IPS DF 4.7 (cell line): ENCODE measurements around the gene ATRX.
"Not testable (repeated sequence)": the region's sequence is repeated elsewhere in the genome, so short reads cannot be mapped to it uniquely, and the experiment has no call there.

Source experiments
- DNase-seq: peaks from one replicate; pipeline ENCODE4 v3.0.0-alpha.2; 2013; ENCODE audit warnings: low spot score; ENCODE audit errors: extremely low read depth

Gene ATRX

DNA sequence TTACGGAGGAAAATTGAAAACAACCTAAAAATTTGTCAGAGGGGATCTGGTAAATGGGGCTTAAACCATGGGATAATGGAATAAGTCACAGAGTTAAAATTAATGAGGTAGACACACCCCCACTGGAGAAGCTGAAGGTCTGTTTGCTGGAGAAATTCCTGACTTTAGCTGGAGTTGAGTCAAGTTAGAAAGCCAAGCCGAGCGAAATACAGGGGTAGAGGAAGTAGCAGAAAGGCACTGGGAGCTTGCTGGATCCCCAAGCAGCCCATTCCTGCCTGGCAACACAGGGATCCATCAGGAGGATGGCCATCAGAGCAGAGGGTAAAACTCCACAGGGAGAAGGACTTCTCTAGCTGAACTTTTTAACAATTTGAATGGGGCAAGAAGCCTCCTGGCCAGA lies 163.8 kb downstream of the ATRX start:
- no peak for DNase-seq

DNA sequence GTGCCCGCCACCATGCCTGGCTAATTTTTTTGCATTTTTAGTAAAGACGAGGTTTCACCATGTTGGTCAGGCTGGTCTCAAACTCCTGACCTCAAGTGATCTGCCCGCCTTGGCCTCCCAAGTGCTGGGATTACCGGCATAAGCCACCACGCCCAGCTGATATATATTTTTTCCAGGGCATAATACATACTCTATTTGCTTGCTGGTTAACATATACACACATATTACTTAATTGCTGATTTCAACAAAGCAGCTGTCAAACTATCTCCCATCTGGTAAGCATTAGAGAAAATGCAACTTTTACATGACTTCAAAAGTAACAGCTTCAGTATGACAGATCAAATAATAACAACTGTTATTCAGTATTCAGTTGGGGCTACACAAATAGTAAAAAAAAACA lies 164.6 kb downstream of the ATRX start:
- DNase-seq = not testable (repeated sequence)

DNA sequence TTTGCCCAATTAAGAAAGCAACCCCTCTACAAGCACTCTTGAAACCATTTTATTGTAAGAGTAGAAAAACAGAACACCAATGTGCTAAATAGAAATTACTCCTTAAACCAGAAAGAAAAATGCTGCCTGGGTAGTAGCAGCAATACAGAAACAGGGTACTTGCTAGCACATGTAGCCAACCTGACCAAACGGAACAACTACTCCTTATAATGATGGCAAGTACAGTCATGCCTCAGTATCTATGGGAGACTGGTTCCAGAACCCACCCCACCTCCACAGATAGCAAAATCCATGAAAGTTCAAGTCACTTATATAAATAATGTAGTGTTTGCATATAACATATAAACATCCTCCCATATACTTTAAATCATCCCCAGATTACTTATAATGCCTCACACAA lies 168.8 kb downstream of the ATRX start:
- no peak for DNase-seq

DNA sequence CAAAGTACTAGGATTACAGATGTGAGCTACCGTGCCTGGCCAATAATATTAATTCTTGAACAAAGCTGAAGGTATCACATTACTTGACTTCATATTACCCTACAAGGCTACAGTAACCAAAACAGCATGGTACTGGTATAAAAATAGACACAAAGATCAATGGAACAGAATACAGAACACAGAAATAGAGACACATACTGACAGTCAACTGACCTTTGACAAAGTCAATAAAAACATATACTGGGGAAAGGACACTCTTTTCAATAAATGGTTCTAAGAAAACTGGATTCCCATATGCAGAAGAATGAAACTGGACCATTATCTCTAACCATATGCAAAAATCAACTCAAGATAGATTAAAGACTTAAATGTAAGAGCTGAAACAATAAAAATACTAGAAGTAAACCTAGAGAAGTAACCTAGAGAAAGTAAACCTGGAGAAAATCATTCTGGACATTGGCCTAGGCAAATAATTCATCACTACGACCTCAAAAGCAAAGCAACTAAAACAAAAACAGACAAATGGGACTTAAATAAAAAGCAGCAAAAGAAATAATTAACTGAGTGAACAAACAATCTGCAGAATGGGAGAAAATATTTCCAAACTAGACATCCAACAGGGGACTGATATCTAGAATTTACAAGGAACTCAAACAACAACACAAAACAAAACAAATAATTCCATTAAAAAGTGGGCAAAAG lies 182.2 kb downstream of the ATRX start:
- no peak for DNase-seq

DNA sequence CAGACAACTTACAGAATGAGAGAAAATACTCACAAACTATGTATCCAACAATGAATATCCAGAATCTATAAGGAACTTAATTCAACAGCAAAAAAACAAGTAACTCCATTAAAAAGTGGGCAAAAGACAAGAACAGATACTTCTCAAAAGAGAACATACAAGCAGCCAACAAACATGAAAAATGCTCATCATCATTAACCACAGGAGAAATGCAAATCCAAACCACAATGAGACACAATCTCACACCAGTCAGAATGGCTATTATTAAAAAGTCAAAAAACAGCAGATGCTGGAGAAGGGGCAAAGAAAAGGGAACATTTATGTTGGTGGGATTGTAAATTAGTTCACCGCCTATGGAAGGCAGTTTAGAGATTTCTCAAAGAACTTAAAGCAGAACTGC lies 188.5 kb downstream of the ATRX start:
- no peak for DNase-seq

DNA sequence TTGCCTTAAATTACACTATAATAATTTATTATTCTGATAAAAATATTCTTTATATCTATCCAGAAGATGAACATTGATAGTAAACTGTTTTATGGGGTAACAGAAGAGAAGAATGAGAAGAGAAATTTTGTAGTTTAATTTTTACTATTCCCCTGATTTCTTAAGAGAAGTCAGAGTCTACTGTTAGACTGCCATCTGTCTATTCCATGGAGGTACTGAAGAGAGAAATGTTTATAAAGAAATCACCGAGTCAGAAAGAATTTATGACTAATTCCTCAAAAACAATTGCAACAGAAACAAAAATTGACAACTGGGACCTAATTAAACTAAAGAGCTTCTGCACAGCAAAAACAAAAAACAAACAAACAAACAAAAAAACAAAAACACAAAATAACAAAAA lies 188.9 kb downstream of the ATRX start:
- DNase-seq = no peak

DNA sequence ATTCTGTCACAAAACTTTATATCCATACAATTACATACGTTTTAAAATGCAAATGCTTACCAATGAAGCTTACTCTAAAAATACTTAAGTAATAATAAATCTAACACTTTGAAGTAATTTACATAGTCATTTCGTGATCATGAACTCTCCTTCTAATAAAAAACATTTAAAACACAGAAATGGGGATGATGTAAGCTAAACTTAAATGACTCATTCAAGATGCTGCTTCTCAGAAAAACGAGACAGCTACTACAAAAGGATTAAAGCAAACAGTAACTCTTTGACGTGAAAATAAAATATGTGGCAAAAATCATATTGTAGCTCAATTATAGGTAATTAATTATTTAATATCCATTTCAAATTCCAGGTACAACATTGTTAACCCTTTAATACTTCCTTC lies 190.2 kb downstream of the ATRX start:
- DNase-seq = no peak

DNA sequence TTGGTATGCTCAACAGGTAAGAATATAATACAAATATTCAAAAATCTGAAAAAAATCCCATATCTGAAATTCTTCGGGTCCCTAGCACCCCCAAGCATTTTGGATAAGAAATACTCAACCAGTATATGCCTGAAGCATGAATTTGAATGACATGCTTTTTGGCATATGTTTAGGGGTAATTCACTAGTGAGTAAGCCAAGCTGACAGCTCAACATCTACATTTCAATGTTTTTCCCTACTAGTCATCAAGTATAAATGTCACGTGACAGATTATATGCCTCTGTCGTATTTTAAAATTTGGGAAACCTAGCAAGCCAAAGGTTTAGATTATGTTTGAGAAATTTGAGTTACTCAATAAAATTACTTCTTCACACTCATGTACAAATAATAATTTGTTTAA lies 213.7 kb downstream of the ATRX start:
- DNase-seq = no peak

DNA sequence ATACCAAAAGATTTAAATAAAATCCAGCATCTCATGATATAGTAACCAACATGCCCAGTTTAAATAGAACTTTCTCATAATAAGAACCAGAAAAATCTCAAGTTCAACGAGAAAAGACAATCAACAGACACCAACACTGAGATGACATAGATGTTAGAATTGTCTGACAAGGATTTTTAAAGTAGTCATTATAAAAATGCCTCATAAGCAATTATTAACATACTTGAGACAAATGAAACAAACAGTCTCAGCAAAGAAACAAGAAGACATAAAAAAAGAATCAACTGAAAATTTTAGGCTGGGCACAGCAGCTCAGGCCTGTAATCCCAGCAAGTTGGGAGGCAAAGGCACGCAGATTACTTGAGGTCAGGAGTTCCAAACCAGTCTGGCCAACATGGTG lies 220.7 kb downstream of the ATRX start:
- no peak for DNase-seq

DNA sequence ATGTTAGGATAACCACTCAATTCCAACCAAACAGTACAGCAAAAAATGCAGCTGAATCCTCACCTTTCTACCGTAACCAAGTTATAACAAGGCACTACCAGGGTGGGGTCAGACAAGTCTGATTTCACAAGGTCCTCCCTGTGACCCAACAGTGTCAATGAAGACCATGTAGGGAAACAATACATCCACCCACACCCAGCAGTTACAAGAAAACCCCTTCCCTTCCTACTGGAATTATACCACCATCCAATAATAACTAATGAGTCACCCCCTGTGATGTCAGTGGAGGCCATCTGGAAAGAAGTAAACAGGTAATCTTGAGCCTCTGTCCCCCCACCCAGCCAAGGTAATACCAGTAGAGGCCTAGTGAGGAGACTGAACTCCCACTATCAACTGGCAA lies 221.2 kb downstream of the ATRX start:
- DNase-seq = no peak

DNA sequence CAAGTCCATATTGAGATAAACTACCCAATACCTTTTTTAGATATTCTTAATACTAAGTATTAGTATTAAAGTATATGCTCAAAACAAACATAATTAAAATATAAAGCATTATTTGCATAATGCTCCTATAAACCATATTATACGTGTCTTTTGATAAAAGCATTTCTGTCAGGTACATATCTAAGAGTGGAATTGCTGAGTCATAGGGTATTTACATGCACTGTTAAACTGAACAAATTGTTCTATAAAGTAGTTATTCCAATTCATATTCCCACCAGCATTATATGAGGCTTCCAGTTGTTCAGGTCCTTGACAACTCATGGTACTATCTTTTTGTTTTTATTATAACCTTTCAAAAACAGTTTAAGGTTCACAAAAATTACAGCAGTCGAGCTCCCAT lies 224.6 kb downstream of the ATRX start:
- DNase-seq = no peak

DNA sequence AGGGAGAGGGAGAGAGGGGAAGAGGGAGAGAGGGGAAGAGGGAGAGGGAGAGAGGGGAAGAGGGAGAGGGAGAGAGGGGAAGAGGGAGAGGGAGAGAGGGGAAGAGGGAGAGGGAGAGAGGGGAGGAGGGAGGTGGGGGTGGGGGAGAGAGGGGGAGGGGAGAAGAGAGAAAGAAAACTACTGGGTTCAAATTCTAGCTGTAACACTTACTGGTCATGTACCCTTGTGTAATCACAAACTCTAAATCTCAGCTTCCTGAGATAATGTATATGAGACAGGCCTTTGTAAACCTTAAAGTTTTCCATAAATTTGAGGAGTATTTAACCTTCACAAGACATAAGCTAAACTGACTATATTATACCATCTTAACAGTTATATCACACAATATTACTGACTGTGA lies 229.7 kb downstream of the ATRX start:
- no peak for DNase-seq

DNA sequence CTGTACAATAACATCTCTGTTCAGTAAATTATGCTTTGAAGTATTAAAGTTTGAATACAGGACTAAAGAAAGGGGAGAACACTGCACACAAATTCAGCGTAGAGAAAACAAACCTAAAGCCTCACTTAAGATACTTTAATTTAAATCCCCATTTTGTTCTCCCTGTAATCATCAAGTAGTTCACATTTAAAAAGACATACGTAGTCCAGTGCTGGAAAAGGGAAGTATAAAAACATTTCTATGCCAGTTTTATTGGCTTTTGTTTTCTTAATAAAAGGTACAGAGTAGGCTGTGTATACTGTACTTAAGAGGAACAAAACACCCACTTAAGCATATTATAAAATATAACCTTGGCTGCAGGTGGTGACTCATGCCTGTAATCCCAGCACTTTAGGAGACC lies 237.3 kb downstream of the ATRX start:
- no peak for DNase-seq

DNA sequence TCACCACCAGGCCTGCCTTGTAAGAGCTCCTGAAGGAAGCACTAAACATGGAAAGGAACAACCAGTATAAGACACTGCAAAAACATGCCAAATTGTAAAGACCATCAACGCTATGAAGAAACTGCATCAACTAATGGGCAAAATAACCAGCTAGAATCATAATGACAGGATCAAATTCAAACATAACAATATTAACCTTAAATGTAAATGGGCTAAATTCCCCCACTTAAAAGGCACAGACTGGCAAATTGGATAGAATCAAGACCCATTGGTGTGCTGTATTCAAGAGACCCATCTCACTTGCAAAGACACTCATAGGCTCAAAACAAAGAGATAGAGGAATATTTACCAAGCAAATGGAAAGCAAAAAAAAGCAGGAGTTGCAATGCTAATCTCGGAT lies 246.2 kb downstream of the ATRX start:
- DNase-seq = not testable (repeated sequence)

DNA sequence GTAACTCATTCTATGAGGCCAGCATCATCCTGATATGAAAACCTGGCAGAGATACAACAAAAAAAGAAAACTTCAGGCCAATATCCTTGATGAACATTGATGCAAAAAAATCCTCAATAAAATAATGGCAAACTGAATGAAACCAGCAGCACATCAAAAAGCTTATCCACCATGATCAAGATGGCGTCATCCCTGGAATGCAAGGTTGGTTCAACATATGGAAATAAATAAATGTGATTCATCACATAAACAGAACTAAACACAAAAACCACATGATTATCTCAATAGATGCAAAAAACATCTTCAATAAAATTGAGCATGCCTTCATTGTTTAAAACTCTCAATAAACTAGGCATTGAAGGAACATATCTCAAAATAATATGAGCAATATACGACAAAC lies 254.8 kb downstream of the ATRX start:
- DNase-seq = not testable (repeated sequence)

DNA sequence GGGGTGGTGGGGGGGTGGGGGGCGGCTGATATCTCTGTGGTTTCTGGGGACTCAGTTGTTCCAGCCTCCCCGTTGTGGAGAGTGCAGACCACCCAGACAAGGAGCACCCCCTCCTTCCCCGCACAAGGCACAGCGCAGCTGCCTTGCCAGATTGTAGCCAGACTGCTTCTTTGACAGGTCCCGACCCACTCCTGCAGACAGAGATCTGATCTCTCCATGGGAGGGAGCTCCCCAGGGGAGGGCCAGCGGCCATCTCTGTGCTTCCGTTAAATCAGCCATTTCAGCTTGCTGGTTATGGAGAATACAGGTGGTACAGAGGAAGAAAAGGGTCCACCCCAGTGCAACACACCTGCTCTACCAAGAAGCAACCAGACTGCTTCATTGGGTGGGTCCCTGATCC lies 258.0 kb downstream of the ATRX start:
- DNase-seq = no peak

DNA sequence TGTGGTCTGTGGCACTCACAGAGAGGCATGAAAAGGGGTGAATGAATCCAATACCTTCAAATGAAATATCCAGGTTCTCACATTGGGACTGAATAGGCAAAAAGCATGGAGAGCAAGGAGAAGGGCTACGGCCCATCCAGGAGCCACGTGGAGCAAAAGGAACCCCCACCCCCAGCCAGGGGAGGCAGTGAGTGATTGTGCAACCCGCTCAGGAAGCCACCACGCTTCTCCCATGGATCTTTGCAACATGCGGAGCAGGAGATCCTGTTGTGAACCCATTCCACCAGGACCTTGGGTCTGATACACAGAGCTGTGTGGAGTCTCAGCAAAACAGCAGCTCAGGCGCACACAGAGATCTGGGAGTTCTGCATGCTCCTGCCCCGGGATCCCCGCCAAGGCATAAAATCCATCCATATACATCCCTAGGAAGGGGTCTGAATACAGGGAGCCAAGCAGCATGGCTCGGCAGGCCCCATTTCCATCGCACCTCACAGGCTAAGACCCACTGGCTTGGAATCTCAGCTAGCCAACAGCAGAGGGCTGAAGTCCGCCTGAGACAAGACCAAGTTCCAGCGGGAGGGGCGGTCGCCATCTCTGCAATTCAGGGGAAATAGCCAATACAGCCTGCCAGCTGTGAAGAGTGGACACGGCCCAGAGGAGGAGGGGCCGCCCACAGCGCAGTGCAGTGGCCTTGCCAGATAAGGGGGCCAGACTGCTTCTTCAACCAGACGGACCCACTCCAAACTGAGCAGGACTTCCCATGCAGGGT lies 258.6 kb downstream of the ATRX start:
- DNase-seq = no peak

DNA sequence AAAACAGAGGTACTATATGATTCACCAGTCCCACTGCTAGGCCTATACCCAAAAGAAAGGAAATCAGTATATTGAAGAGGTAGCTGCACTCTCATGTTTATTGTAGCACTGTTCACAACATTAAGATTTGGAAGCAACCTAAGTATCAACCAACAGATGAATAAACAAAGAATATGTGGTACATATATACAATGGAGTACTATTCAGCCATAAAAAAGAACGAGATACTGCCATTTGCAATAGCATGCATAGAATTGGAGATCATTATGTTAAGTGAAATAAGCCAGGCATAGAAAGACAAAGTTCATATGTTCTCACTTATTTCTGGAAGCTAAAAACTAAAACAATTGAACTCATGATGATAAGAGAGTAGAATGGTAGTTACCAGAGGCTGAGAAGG lies 266.3 kb downstream of the ATRX start:
- no peak for DNase-seq

DNA sequence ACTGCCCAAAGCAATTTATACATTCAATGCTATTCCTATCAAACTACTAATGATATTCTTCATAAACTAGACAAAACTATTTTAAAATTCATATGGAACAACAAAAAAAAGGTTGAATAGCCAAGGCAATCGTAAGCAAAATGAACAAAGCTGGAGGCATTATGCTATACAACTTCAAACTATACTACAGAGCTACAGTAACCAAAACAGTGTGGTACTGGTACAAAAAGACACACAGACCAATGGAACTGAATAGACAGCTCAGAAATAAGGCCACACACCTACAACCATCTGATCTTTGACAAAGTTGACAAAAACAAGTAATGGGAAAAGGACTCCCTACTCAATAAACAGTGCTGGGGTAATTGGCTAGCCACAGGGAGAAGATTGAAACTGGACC lies 271.8 kb downstream of the ATRX start:
- no peak for DNase-seq

DNA sequence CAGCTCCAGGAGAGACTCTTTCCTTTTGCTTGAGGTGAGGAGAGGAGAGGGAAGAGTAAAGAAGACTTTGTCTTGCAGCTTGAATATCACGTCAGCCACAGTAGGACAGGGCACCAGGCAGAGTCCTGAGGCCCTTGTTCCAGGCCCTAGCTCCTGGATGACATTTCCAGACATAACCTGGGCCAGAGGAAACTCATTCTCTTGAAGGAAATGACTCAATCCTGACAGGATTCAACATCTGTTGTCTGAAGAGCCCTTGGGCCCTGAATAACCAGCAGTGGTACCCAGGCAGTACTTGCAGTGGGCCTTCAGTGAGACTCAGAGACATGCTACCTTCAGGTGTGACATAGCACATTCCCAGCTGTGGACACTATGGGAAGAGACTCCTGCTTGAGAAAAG lies 276.0 kb downstream of the ATRX start:
- DNase-seq = no peak

DNA sequence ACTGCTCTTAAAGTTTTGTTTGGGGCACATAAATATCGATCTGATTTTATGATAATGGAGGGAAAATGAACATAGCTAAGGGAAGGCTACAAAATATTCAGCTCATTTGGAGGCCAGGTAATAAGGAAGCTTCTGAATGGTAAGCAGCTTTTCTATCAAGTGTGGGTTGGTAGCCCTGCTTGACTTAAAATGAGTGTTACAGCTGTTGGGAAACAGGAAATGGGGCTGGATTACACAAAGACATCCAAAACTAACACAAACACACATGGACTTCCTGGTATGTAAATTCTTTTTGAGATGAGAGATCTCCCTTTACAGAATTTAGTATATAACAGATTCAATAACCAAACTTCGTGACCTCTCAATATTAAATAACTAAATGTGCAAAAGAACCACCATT lies 280.8 kb downstream of the ATRX start:
- DNase-seq = no peak

DNA sequence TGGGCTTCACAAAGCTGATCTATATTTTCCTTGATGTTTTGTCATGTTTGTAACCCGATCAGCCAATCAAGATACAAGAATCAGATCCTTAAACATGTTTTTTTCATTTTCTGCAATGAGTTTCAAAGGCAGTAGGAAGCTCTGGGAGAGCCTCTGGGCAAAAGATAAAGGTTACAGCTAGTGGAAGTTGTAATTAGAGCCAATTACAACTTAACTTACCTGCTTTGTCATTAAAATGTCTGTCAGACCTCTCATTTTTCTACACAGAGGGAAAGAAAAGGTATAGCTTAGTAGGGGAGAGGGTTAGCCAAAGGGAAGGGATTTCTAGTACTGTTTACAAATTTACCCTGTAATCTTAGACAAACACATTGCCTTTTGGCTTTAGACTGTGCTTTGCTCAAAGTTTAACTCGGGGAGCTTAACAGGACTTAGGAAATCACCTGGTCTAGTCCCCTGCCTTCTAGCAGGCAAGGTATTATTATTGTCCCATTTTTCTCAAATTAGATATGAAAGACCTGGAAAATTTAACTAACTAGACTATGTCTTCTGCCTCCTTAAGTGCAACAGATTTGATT lies 283.0 kb downstream of the ATRX start:
- no peak for DNase-seq

DNA sequence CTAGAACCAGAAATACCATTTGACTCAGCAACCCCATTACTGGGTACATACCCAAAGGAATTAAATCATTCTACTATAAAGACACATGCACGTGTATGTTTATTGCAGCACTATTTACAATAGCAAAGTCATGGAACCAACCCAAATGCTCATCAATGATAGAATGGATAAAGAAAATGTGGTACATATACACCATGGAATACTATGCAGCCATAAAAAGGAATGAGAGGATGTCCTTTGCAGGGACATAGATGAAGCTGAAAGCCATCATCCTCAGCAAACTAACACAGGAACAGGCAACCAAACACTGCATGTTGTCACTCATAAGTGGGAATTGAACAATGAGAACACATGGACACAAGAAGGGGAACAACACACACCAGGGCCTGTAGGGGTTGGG lies 285.9 kb downstream of the ATRX start:
- not testable (repeated sequence) for DNase-seq
